DMS 273 treated with DMSO at 0.1 percent for 48 hours (cell line): ENCODE data around the gene E2F3.
A peak's percentile ranks its signal among the peaks of the same experiment; 100 is the strongest.

Source experiments
- DNase-seq: peaks from one replicate; lab custom pipeline; 2025; lab: John Stamatoyannopoulos, UW

E2F3 gene

GRCh38 chr6:20401205-20402091, at the start of gene E2F3:
Gene E2F3 (plus strand): TSS chr6:20401879. CDS start chr6:20402233, 354 bp downstream.
- peak; percentile 100 for DNase-seq

- DNase-seq: no peak
Observed at GRCh38 chr6:20352346-20352745, 49.3 kb upstream of the E2F3 start.

GRCh38 chr6:20353134-20353533, 48.5 kb upstream of the E2F3 start:
- no peak for DNase-seq

DNA sequence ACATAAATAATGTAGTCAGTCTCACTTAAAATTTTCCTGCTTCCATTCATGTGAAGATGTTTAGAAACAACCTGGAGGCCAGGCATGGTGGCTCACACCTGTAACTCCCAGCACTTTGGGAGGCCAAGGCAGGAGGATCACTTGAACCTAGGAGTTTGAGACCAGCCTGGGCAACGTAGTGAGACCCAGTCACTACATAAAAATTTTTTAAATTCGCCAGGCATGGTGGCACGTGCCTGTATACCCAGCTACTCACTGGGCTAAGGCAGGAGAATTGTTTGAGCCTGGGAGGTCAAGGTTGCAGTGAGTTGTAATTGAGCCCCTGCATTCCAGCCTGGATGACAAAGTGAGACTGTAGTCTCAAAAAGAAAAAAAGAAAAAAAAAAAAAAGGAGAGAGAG, 47.3 kb upstream of the E2F3 start:
- DNase-seq: no peak

GRCh38 chr6:20360471-20361119, 41.1 kb upstream of the E2F3 start:
- no peak for DNase-seq

DNA sequence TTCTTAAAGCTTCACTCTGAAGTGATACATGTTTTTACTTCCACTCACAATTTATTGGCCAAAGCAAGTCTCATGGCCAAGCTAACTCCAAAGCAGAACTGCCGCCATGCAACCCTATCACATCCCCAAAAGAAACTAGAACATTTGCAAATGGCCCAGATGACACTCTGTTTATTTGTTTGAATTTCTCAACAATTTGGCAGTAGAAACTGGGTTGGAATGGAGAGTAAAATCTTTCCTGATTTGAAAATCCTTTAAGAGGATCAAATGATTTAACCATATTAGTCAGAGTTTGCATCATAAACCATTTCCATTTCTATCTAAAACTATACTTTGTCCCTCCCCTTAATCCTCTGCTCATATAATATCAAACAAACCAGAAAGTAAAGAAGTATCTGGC, 39.1 kb upstream of the E2F3 start:
- no peak for DNase-seq

DNA sequence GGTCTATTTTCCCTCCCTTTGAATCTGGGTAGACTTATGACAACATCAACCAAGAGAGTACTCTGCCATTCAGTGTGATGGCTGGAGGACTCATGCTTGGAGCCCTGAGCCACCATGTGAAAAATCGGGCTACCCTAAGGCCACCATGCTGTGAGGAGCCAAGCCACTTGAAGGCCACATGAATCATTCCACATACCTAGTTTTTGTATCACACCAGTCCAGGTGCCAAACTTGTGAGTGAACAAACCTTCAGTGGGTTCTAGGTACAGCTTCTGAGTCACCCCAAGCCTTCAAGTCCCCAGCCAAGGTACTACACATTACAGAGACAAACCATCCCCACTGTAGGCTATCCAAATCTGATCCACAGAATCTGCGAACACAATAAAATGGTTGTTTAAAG, 37.4 kb upstream of the E2F3 start:
- no peak for DNase-seq

DNA sequence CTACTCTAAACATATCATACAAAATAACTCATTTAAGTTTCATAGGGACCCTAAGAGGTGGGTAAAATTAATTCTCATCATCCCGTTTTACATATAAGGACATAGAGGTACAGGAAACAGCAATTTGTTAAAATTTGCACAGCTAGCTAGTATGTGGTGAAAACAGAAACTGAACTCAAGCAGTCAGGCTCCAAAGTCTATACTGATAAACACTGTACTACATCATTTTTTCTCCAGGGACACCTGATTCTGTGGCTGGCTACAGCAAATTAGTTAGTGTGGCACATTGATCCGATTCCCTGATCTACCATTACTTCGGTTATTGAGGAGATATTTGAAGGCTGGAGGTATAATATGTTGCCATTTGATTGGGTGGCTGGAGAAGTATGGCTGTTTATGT, 36.2 kb upstream of the E2F3 start:
- DNase-seq: no peak

GRCh38 chr6:20366082-20366830, 35.4 kb upstream of the E2F3 start:
- DNase-seq: no peak

GRCh38 chr6:20367743-20368485, 33.8 kb upstream of the E2F3 start:
- no peak for DNase-seq

GRCh38 chr6:20370393-20370792, 31.3 kb upstream of the E2F3 start:
- DNase-seq: no peak

DNA sequence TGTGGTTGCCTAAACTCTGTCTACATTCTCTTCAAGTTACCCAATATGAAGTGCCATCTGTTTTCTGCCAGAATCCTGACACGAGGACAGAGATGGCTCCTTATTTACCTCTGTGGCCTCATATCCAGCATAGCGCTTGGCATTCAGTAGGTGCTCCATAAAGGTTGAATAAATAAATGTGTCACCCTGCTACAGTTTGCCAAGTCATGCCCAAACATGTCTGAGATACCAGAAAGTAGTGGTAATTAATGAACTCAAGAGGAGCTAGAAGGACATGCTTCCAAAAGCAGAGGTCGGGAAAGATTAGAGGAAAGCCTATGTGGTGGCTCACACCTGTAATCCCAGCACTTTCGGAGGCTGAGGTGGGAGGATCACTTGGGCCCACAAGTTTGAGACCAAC, 30.9 kb upstream of the E2F3 start:
- DNase-seq: no peak

DNA sequence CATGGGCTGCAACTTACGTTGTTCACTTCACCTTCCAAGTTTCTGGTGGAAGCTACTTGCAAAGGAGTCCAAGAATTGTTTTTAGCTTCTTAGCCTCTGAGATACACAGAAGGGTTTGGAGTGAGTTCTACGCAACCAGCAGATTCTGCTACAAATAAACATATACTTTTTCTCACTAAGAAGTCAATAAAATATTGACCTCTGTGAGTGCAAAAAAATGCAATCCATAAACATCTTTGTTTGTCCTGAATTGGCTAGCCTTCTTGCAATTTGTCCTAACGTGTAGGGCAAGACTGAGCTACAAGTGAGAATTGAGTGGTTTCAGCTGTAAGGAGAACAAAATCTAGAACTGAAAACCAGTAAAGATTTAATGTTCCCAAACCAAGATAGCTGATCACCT, 26.2 kb upstream of the E2F3 start:
- DNase-seq: no peak

DNA sequence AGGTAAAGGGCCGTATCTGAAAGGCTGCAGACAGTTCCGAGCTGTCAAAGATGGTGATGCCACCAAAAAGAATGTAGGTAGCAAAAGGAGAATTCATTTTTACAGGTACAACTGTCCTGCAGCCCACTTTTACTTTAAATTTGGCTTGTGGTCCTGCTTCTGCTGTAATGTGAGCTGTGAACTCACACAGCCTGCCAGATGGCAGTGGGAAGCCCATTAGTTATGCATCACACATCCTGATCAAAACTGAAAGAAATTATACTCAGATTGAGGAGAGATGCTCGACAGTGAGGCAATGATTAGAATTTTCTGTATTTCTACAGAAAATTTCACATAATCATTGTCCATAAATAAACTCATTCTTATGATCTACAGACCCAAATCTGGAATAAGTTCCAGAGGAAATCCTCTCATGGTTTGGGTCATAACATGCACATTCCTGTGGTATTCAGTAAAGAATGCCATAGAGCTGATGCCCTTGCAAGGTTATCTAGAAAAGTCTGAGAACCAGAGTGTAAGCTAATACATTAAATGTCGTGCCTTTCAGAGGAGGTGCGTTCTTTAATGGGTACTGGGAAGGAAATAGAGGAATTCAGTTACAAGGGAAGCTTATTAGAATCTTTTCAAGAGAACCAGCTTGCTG, 23.9 kb upstream of the E2F3 start:
- DNase-seq: peak; percentile 62

GRCh38 chr6:20379231-20379630, 22.4 kb upstream of the E2F3 start:
- no peak for DNase-seq

GRCh38 chr6:20386218-20386617, 15.5 kb upstream of the E2F3 start:
- no peak for DNase-seq

DNA sequence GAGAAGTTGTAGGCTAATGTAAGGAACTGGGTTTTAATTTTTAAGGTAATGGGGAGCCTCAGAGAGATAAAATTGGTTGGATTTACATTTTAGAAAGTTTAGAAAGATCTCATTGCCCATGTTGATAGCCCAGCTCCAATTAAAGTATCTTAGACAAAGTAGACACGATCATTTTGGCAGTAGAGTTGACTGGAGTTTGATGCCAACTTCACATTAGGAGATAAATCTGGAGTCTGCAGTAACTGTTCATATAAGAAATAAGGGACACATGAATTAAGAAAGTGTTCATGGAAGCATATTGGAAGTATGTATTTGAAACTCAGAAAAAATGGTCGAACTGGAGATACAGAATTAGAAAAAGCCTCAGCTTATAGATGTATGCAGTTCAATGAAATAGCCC, 12.6 kb upstream of the E2F3 start:
- no peak for DNase-seq

DNA sequence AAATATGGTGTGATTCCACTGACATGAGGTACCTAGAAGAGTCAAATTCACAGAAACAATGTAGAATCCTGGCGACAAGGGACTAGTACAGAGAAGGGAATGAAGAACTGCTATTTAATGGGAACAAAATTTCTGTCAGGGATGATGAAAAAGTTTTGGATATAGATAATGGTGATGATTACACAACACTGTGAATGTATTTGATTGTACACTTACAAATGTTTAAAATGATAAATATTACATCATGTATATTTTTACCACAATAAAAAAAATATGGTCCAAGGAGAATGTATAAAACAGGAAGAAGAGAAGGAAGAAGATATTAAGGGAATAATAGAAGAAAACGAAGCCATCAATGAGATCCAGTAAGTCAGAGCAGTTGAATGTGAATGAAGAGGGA, 8.4 kb upstream of the E2F3 start:
- no peak for DNase-seq

DNA sequence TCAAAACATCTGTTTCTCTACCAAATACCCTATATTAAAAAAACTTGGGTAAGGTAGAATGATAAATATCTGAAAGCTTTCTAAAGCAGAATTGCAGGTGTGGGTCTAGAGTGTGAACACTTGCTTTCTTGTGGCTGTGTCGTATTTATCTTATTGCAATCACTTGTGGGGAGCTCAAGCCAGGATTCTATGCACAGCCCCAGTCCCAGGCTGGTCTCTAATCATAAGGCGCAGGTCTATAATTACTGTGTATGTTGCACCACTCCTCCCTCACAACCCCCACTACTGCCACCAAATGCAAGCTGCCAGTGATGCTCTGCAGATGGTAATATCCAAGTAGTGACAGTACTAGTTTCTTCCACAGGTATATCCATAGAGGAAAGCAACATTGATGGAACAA, 2.2 kb upstream of the E2F3 start:
- DNase-seq: no peak

- DNase-seq: peak; percentile 32
Observed at GRCh38 chr6:20400456-20401204, 1.0 kb upstream of the E2F3 start.

GRCh38 chr6:20402092-20402341, 338 bp downstream of the E2F3 start:
- no peak for DNase-seq
